ENCODE measurements around the gene ESAM. TPM values are rescaled to one million over a fixed set of nuclear protein-coding genes. Genes with fewer than 3 reads are reported as not detected.

The ESAM gene
- total RNA-seq, 1 donor, result 0.43 TPM

- DNase-seq (ENCODE audit: low read depth), result peak; percentile 58
- H3K4me3 ChIP-seq (ENCODE audit: low read depth, low read length), result peak overlapping the region; percentile 81
- no peak for TF ChIP-seq CTCF (IDR thresholded peaks at IDR 0.05; ENCODE audit: insufficient read depth, low read depth, low read length)
Observed at GRCh38 chr11:124801014-124801413, 38.9 kb upstream of the ESAM start.

GRCh38 chr11:124800226-124800929, 38.3 kb upstream of the ESAM start, which contains the start of gene MSANTD2:
Gene MSANTD2, minus strand, starts transcription at chr11:124800406. Its CDS starts 26 bp downstream, at chr11:124800380.
- DNase-seq (ENCODE audit: low read depth), result peak; percentile 88
- TF ChIP-seq CTCF (IDR thresholded peaks at IDR 0.05; ENCODE audit: insufficient read depth, low read depth, low read length), result no peak
- peak within 1 kb of the TSS; percentile 81 for H3K4me3 ChIP-seq (ENCODE audit: low read depth, low read length)

GRCh38 chr11:124799348-124800225, 37.5 kb upstream of the ESAM start:
- peak; percentile 32 for DNase-seq (ENCODE audit: low read depth)
- TF ChIP-seq CTCF (IDR thresholded peaks at IDR 0.05; ENCODE audit: insufficient read depth, low read depth, low read length), result no peak
- H3K4me3 ChIP-seq (ENCODE audit: low read depth, low read length), result peak overlapping the region; percentile 81

GRCh38 chr11:124798991-124799347, 36.9 kb upstream of the ESAM start:
- peak; percentile 74 for DNase-seq (ENCODE audit: low read depth)
- peak overlapping the region; percentile 81 for H3K4me3 ChIP-seq (ENCODE audit: low read depth, low read length)
- no peak for TF ChIP-seq CTCF (IDR thresholded peaks at IDR 0.05; ENCODE audit: insufficient read depth, low read depth, low read length)

- no peak overlapping the region for H3K4me3 ChIP-seq (ENCODE audit: low read depth, low read length)
- no peak for TF ChIP-seq CTCF (IDR thresholded peaks at IDR 0.05; ENCODE audit: insufficient read depth, low read depth, low read length)
- no peak for DNase-seq (ENCODE audit: low read depth)
Observed at GRCh38 chr11:124796312-124796711, 34.2 kb upstream of the ESAM start.

- peak; percentile 58 for DNase-seq (ENCODE audit: low read depth)
- no peak overlapping the region for H3K4me3 ChIP-seq (ENCODE audit: low read depth, low read length)
- peak; percentile 82 for TF ChIP-seq CTCF (IDR thresholded peaks at IDR 0.05; ENCODE audit: insufficient read depth, low read depth, low read length)
Observed at GRCh38 chr11:124793466-124794278, 31.6 kb upstream of the ESAM start.

Data from fibroblast of villous mesenchyme (primary cell).